ENCODE results near the gene ELK1. TPM values are rescaled to one million over a fixed set of nuclear protein-coding genes. Genes with fewer than 3 reads are reported as not detected.

Gene ELK1
- total RNA-seq, 1 donor from 2014 or later: 7.3 TPM

- no peak overlapping the region for H3K9ac ChIP-seq (ENCODE audit: low read depth in 1 of 3, low read length in 3 of 3)
Observed at GRCh38 chrX:47618923-47619485, 31.4 kb downstream of the ELK1 start.

GRCh38 chrX:47614618-47615017 is 35.7 kb downstream of the ELK1 start:
- no peak overlapping the region for H3K27ac ChIP-seq (ENCODE audit: low read depth, low read length)

More at GRCh38 chrX:47618923-47619485, 31.4 kb downstream of the ELK1 start:
- Histone ChIP-seq H3K27me3 (ENCODE audit: control insufficient read depth in 3 of 3, insufficient read depth in 3 of 3, low read length in 3 of 3) (peaks cover 0 to 30% (median 4%) of the 10 kb centered on the region in 3 donors), H3K36me3 (ENCODE audit: control insufficient read depth in 3 of 3, insufficient read depth in 3 of 3, low read length in 3 of 3) (no peaks in the 10 kb centered on the region), H3K27ac (ENCODE audit: low read depth, low read length) (no peak overlapping the region), H3K4me3 (ENCODE audit: low read length in 3 of 3) (no peak overlapping the region), H3K9me3 (ENCODE audit: control insufficient read depth in 3 of 3, low read length in 3 of 3) (no peaks in the 10 kb centered on the region), H3K4me1 (ENCODE audit: control insufficient read depth in 3 of 3, insufficient read depth in 3 of 3, low read length in 3 of 3) (peaks cover 0 to 2% (median 0%) of the 10 kb centered on the region in 3 donors)

GRCh38 chrX:47613082-47613481 is 37.3 kb downstream of the ELK1 start:
- Histone ChIP-seq H3K9me3 (ENCODE audit: control insufficient read depth in 3 of 3, low read length in 3 of 3) (peaks cover 0 to 2% (median 0%) of the 10 kb centered on the region in 3 donors), H3K4me1 (ENCODE audit: control insufficient read depth in 3 of 3, insufficient read depth in 3 of 3, low read length in 3 of 3) (no peaks in the 10 kb centered on the region), H3K36me3 (ENCODE audit: control insufficient read depth in 3 of 3, insufficient read depth in 3 of 3, low read length in 3 of 3) (no peaks in the 10 kb centered on the region), H3K27me3 (ENCODE audit: control insufficient read depth in 3 of 3, insufficient read depth in 3 of 3, low read length in 3 of 3) (no peaks in the 10 kb centered on the region), H3K27ac (ENCODE audit: low read depth, low read length) (no peak overlapping the region), H3K4me3 (ENCODE audit: low read length in 3 of 3) (no peak overlapping the region), H3K9ac (ENCODE audit: low read depth in 1 of 3, low read length in 3 of 3) (no peak overlapping the region)

More at GRCh38 chrX:47614618-47615017, 35.7 kb downstream of the ELK1 start:
- no peaks in the 10 kb centered on the region for H3K27me3 ChIP-seq (ENCODE audit: control insufficient read depth in 3 of 3, insufficient read depth in 3 of 3, low read length in 3 of 3)
- H3K4me1 ChIP-seq (ENCODE audit: control insufficient read depth in 3 of 3, insufficient read depth in 3 of 3, low read length in 3 of 3): no peaks in the 10 kb centered on the region
- H3K4me3 ChIP-seq (ENCODE audit: low read length in 3 of 3): no peak overlapping the region
- H3K36me3 ChIP-seq (ENCODE audit: control insufficient read depth in 3 of 3, insufficient read depth in 3 of 3, low read length in 3 of 3): no peaks in the 10 kb centered on the region
- H3K9me3 ChIP-seq (ENCODE audit: control insufficient read depth in 3 of 3, low read length in 3 of 3): peaks cover 0 to 2% (median 0%) of the 10 kb centered on the region in 3 donors
- no peak overlapping the region for H3K9ac ChIP-seq (ENCODE audit: low read depth in 1 of 3, low read length in 3 of 3)

GRCh38 chrX:47612418-47612817 is 37.9 kb downstream of the ELK1 start:
- H3K9ac ChIP-seq (ENCODE audit: low read depth in 1 of 3, low read length in 3 of 3): no peak overlapping the region
- no peak overlapping the region for H3K27ac ChIP-seq (ENCODE audit: low read depth, low read length)
- no peaks in the 10 kb centered on the region for H3K36me3 ChIP-seq (ENCODE audit: control insufficient read depth in 3 of 3, insufficient read depth in 3 of 3, low read length in 3 of 3)
- H3K4me3 ChIP-seq (ENCODE audit: low read length in 3 of 3): no peak overlapping the region
- peaks cover 0 to 2% (median 0%) of the 10 kb centered on the region in 3 donors for H3K9me3 ChIP-seq (ENCODE audit: control insufficient read depth in 3 of 3, low read length in 3 of 3)
- H3K4me1 ChIP-seq (ENCODE audit: control insufficient read depth in 3 of 3, insufficient read depth in 3 of 3, low read length in 3 of 3): no peaks in the 10 kb centered on the region
- no peaks in the 10 kb centered on the region for H3K27me3 ChIP-seq (ENCODE audit: control insufficient read depth in 3 of 3, insufficient read depth in 3 of 3, low read length in 3 of 3)

GRCh38 chrX:47611926-47612325 is 38.4 kb downstream of the ELK1 start:
- Histone ChIP-seq H3K4me1 (ENCODE audit: control insufficient read depth in 3 of 3, insufficient read depth in 3 of 3, low read length in 3 of 3) (no peaks in the 10 kb centered on the region), H3K9me3 (ENCODE audit: control insufficient read depth in 3 of 3, low read length in 3 of 3) (peaks cover 0 to 2% (median 0%) of the 10 kb centered on the region in 3 donors), H3K27me3 (ENCODE audit: control insufficient read depth in 3 of 3, insufficient read depth in 3 of 3, low read length in 3 of 3) (no peaks in the 10 kb centered on the region), H3K36me3 (ENCODE audit: control insufficient read depth in 3 of 3, insufficient read depth in 3 of 3, low read length in 3 of 3) (no peaks in the 10 kb centered on the region), H3K9ac (ENCODE audit: low read depth in 1 of 3, low read length in 3 of 3) (no peak overlapping the region), H3K4me3 (ENCODE audit: low read length in 3 of 3) (no peak overlapping the region), H3K27ac (ENCODE audit: low read depth, low read length) (no peak overlapping the region)

- Histone ChIP-seq H3K9ac (ENCODE audit: low read depth in 1 of 3, low read length in 3 of 3) (no peak overlapping the region), H3K36me3 (ENCODE audit: control insufficient read depth in 3 of 3, insufficient read depth in 3 of 3, low read length in 3 of 3) (no peaks in the 10 kb centered on the region), H3K27ac (ENCODE audit: low read depth, low read length) (no peak overlapping the region), H3K9me3 (ENCODE audit: control insufficient read depth in 3 of 3, low read length in 3 of 3) (peaks cover 0 to 2% (median 0%) of the 10 kb centered on the region in 3 donors), H3K4me3 (ENCODE audit: low read length in 3 of 3) (no peak overlapping the region), H3K4me1 (ENCODE audit: control insufficient read depth in 3 of 3, insufficient read depth in 3 of 3, low read length in 3 of 3) (no peaks in the 10 kb centered on the region), H3K27me3 (ENCODE audit: control insufficient read depth in 3 of 3, insufficient read depth in 3 of 3, low read length in 3 of 3) (no peaks in the 10 kb centered on the region)
Observed at GRCh38 chrX:47611489-47611888, 38.9 kb downstream of the ELK1 start.

- no peaks in the 10 kb centered on the region for H3K4me1 ChIP-seq (ENCODE audit: control insufficient read depth in 3 of 3, insufficient read depth in 3 of 3, low read length in 3 of 3)
Observed at GRCh38 chrX:47610511-47610910, 39.9 kb downstream of the ELK1 start.

GRCh38 chrX:47608130-47608810 is 42.1 kb downstream of the ELK1 start:
- Histone ChIP-seq H3K9ac (ENCODE audit: low read depth in 1 of 3, low read length in 3 of 3) (no peak overlapping the region), H3K4me3 (ENCODE audit: low read length in 3 of 3) (no peak overlapping the region), H3K4me1 (ENCODE audit: control insufficient read depth in 3 of 3, insufficient read depth in 3 of 3, low read length in 3 of 3) (no peaks in the 10 kb centered on the region), H3K27me3 (ENCODE audit: control insufficient read depth in 3 of 3, insufficient read depth in 3 of 3, low read length in 3 of 3) (no peaks in the 10 kb centered on the region), H3K9me3 (ENCODE audit: control insufficient read depth in 3 of 3, low read length in 3 of 3) (peaks cover 0 to 2% (median 0%) of the 10 kb centered on the region in 3 donors), H3K27ac (ENCODE audit: low read depth, low read length) (no peak overlapping the region), H3K36me3 (ENCODE audit: control insufficient read depth in 3 of 3, insufficient read depth in 3 of 3, low read length in 3 of 3) (no peaks in the 10 kb centered on the region)

More at GRCh38 chrX:47610511-47610910, 39.9 kb downstream of the ELK1 start:
- H3K9me3 ChIP-seq (ENCODE audit: control insufficient read depth in 3 of 3, low read length in 3 of 3): peaks cover 0 to 2% (median 0%) of the 10 kb centered on the region in 3 donors
- no peaks in the 10 kb centered on the region for H3K27me3 ChIP-seq (ENCODE audit: control insufficient read depth in 3 of 3, insufficient read depth in 3 of 3, low read length in 3 of 3)
- no peak overlapping the region for H3K4me3 ChIP-seq (ENCODE audit: low read length in 3 of 3)
- no peaks in the 10 kb centered on the region for H3K36me3 ChIP-seq (ENCODE audit: control insufficient read depth in 3 of 3, insufficient read depth in 3 of 3, low read length in 3 of 3)
- H3K27ac ChIP-seq (ENCODE audit: low read depth, low read length): no peak overlapping the region
- no peak overlapping the region for H3K9ac ChIP-seq (ENCODE audit: low read depth in 1 of 3, low read length in 3 of 3)

- no peak overlapping the region for H3K4me3 ChIP-seq (ENCODE audit: low read length in 3 of 3)
- no peak overlapping the region for H3K27ac ChIP-seq (ENCODE audit: low read depth, low read length)
- H3K36me3 ChIP-seq (ENCODE audit: control insufficient read depth in 3 of 3, insufficient read depth in 3 of 3, low read length in 3 of 3): no peaks in the 10 kb centered on the region
- no peaks in the 10 kb centered on the region for H3K4me1 ChIP-seq (ENCODE audit: control insufficient read depth in 3 of 3, insufficient read depth in 3 of 3, low read length in 3 of 3)
- peaks cover 0 to 2% (median 0%) of the 10 kb centered on the region in 3 donors for H3K9me3 ChIP-seq (ENCODE audit: control insufficient read depth in 3 of 3, low read length in 3 of 3)
- H3K27me3 ChIP-seq (ENCODE audit: control insufficient read depth in 3 of 3, insufficient read depth in 3 of 3, low read length in 3 of 3): no peaks in the 10 kb centered on the region
- no peak overlapping the region for H3K9ac ChIP-seq (ENCODE audit: low read depth in 1 of 3, low read length in 3 of 3)
Observed at GRCh38 chrX:47607091-47607490, 43.3 kb downstream of the ELK1 start.

GRCh38 chrX:47605024-47605423 is 45.3 kb downstream of the ELK1 start:
- no peaks in the 10 kb centered on the region for H3K27me3 ChIP-seq (ENCODE audit: control insufficient read depth in 3 of 3, insufficient read depth in 3 of 3, low read length in 3 of 3)
- peaks cover 0 to under 1% (median 0%) of the 10 kb centered on the region in 3 donors for H3K9me3 ChIP-seq (ENCODE audit: control insufficient read depth in 3 of 3, low read length in 3 of 3)
- H3K4me1 ChIP-seq (ENCODE audit: control insufficient read depth in 3 of 3, insufficient read depth in 3 of 3, low read length in 3 of 3): no peaks in the 10 kb centered on the region
- H3K36me3 ChIP-seq (ENCODE audit: control insufficient read depth in 3 of 3, insufficient read depth in 3 of 3, low read length in 3 of 3): no peaks in the 10 kb centered on the region
- no peak overlapping the region for H3K4me3 ChIP-seq (ENCODE audit: low read length in 3 of 3)
- H3K27ac ChIP-seq (ENCODE audit: low read depth, low read length): no peak overlapping the region
- H3K9ac ChIP-seq (ENCODE audit: low read depth in 1 of 3, low read length in 3 of 3): no peak overlapping the region
